NCI-H1417 (cell line): ENCODE measurements around the gene CLCN3.
"Not testable (repeated sequence)": the region's sequence is repeated elsewhere in the genome, so short reads cannot be mapped to it uniquely, and the experiment has no call there.

ENCODE experiments used
- DNase-seq, 3 experiments: peaks; one replicate each; lab custom pipeline; 2025; lab: John Stamatoyannopoulos, UW

The CLCN3 gene

GRCh38 chr4:169619958-169620879 is at the start of gene CLCN3:
Gene CLCN3, plus strand, starts transcription at chr4:169620578. Its CDS starts 15,351 bp downstream, at chr4:169635929.
- DNase-seq, result peak; percentile 93 to 99 (median 98)

- DNase-seq, result not testable (repeated sequence)
These were observed 49.4 kb upstream of the CLCN3 start for GRCh38 chr4:169571012-169571411.

GRCh38 chr4:169571435-169571834 is 48.9 kb upstream of the CLCN3 start:
- no peak for DNase-seq

- DNase-seq, result no peak
These were observed 46.5 kb upstream of the CLCN3 start for GRCh38 chr4:169573889-169574288.

- DNase-seq, result no peak
These were observed 38.2 kb upstream of the CLCN3 start for GRCh38 chr4:169582203-169582602.

GRCh38 chr4:169582706-169583105 is 37.7 kb upstream of the CLCN3 start:
- DNase-seq, result no peak

- no peak for DNase-seq
These were observed 36.8 kb upstream of the CLCN3 start for GRCh38 chr4:169583563-169583962.

- no peak for DNase-seq
These were observed 27.3 kb upstream of the CLCN3 start for GRCh38 chr4:169593050-169593560.

- no peak for DNase-seq
These were observed 25.7 kb upstream of the CLCN3 start for GRCh38 chr4:169594560-169595195.

- no peak for DNase-seq
These were observed 19.2 kb upstream of the CLCN3 start for GRCh38 chr4:169601016-169601771.

- no peak for DNase-seq
These were observed 17.1 kb upstream of the CLCN3 start for GRCh38 chr4:169603312-169603711.

GRCh38 chr4:169604131-169604900 is 16.1 kb upstream of the CLCN3 start:
- DNase-seq, result no peak

GRCh38 chr4:169604903-169605331 is 15.5 kb upstream of the CLCN3 start:
- no peak for DNase-seq

GRCh38 chr4:169611157-169611556 is 9.2 kb upstream of the CLCN3 start:
- peak in 1 of 3 experiments; percentile 15 for DNase-seq

GRCh38 chr4:169611991-169612870 is 8.1 kb upstream of the CLCN3 start, which contains the start of gene NEK1:
Gene NEK1, minus strand, starts transcription at chr4:169612583. Its CDS starts 9,953 bp downstream, at chr4:169602630.
- peak; percentile 72 to 92 (median 92) for DNase-seq

- peak; percentile 44 to 87 (median 62) for DNase-seq
These were observed 7.2 kb upstream of the CLCN3 start for GRCh38 chr4:169612871-169613859.

GRCh38 chr4:169615467-169616106 is 4.8 kb upstream of the CLCN3 start:
- DNase-seq, result no peak

- no peak for DNase-seq
These were observed 3.5 kb upstream of the CLCN3 start for GRCh38 chr4:169616846-169617245.
